Thyroid gland (tissue), 4 donors: ENCODE measurements around the gene FAM200A. TPM values are rescaled to one million over a fixed set of nuclear protein-coding genes. Genes with fewer than 3 reads are reported as not detected.

Experiments
- DNase-seq, 2 donors: peaks; one replicate each; pipeline ENCODE4 v3.0.0-alpha.2; 2019
- H3K27ac ChIP-seq, 3 donors: fragments of 200-600 bp; sonication (generic); 1 replicate in 2 of 3; 2 replicates in 1 of 3; pipeline ENCODE4 v1.5.1; 2016 to 2019; ENCODE audit warnings: mild to moderate bottlenecking in 1 of 3, moderate library complexity in 1 of 3
- H3K27me3 ChIP-seq: fragments of 200-600 bp; sonication (generic); one replicate; pipeline ENCODE4 v1.5.1; 2019
- H3K36me3 ChIP-seq, 2 donors: fragments of 200-600 bp; sonication (generic); one replicate each; pipeline ENCODE4 v1.5.1; 2016 to 2019
- H3K4me1 ChIP-seq, 2 donors: fragments of 200-600 bp; sonication (generic); one replicate each; pipeline ENCODE4 v1.5.1; 2017 to 2019
- H3K4me3 ChIP-seq, 3 donors: fragments of 200-600 bp; sonication (generic); replicated peaks in 1 of 3; 1 replicate in 2 of 3; 2 replicates in 1 of 3; pipeline ENCODE4 v1.5.1; 2016; ENCODE audit warnings: mild to moderate bottlenecking in 1 of 3
- H3K9me3 ChIP-seq: fragments of 200-600 bp; sonication (generic); one replicate; pipeline ENCODE4 v1.5.1; 2017
- CTCF ChIP-seq, 6 experiments: fragments of 200-600 bp in 3 of 6; fragments of 450-650 bp in 3 of 6; sonication (generic) in 3 of 6; IDR thresholded peaks; one replicate each; pipeline ENCODE4 v1.5.1; 2016 to 2019; ENCODE audit warnings: antibody characterized with exemption in 6 of 6, mild to moderate bottlenecking in 2 of 6, inconsistent platforms in 1 of 6, moderate library complexity in 1 of 6
- POLR2A ChIP-seq, 2 donors: fragments of 450-650 bp; IDR thresholded peaks; one replicate each; pipeline ENCODE4 v1.6.1; 2017; ENCODE audit warnings: antibody characterized with exemption in 2 of 2, mild to moderate bottlenecking in 2 of 2, moderate library complexity in 1 of 2
- WGBS, 2 donors: methylation state at CpG; one replicate each; pipeline ENCODE4 v1.1.5; 2017; 5-methylcytosine and 5-hydroxymethylcytosine counted together
- intact Hi-C: fragments of 100-400 bp; cut with DNase I; formaldehyde crosslinking; loops from one replicate; pipeline ENCODE4 v1.15.1; 2023
- total RNA-seq, 4 donors: library from RNA; depleted of rRNA; stranded (reverse); fragments of >200 nt; gene quantifications; one replicate each; pipeline ENCODE4 v1.2.3, GENCODE V29; 2016

FAM200A gene
- total RNA-seq, 4 donors from 2014 or later: 4.4 to 10.6 (median 7.4) TPM

- DNase-seq: no peak
- Histone ChIP-seq H3K27me3 (no peaks in the 10 kb centered on the region), H3K4me1 (no peaks in the 10 kb centered on the region), H3K9me3 (no peaks in the 10 kb centered on the region), H3K27ac (no peak overlapping the region), H3K4me3 (no peak overlapping the region), H3K36me3 (peaks cover 21 to 23% of the 10 kb centered on the region in 2 donors)
- WGBS, 2 donors: 95 to 96% methylated on average over 21 of the region's 21 CpGs
- no peak for TF ChIP-seq CTCF (IDR thresholded peaks at IDR 0.05)
- intact Hi-C loops: no loop called here
These were observed 26.0 kb downstream of the FAM200A start for GRCh38 chr7:99525713-99526440.

DNA sequence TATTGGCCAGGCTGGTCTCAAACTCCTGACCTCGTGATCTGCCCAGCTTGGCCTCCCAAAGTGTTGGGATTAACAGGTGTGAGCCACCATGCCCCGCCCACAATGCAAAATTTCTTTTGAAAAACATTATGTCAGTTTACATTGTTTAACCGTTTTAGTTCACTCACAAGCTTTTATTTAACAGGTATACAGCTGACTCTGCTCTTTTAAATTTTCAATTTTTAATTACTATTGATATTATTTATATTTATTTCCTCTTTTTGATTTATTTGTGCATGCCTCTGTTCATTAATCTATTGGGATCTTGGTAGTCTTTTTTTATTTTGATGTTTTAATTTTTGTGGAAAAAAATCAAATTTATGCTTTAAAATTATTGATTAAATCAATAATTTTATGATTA lies 30.5 kb downstream of the FAM200A start:
- 95 to 98% methylated on average over 3 of the region's 3 CpGs for WGBS, 2 donors
- Histone ChIP-seq H3K4me3 (no peak overlapping the region), H3K9me3 (no peaks in the 10 kb centered on the region), H3K27me3 (no peaks in the 10 kb centered on the region), H3K4me1 (no peaks in the 10 kb centered on the region), H3K36me3 (peaks cover 13 to 21% of the 10 kb centered on the region in 2 donors), H3K27ac (no peak overlapping the region)
- intact Hi-C loops: no loop called here
- no peak for DNase-seq
- TF ChIP-seq POLR2A (IDR thresholded peaks at IDR 0.05): no peak
- no peak for TF ChIP-seq CTCF (IDR thresholded peaks at IDR 0.05)

DNA sequence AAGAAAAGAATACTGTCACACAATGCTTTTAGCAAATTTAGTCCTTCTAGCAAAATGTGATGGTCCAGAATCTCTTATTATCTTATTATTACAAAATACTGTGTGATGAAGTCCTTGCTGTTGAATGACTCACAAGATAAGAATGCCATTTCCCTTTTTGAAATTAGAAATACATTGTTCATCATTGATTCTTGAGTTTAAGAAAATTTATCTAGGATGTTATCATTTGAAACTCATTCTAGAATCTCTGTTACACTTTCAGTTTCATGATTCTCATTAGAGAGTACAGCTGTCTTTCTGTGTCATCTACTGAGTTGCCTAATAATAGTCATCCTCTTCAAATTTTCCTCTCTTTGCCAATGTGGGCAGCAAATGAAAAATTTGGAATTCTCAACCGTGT lies 37.9 kb downstream of the FAM200A start:
- no peaks in the 10 kb centered on the region for H3K27me3 ChIP-seq
- H3K4me3 ChIP-seq: no peak overlapping the region
- intact Hi-C loops: no loop called here
- TF ChIP-seq CTCF (IDR thresholded peaks at IDR 0.05) (no peak), POLR2A (IDR thresholded peaks at IDR 0.05) (no peak)
- peaks cover 7 to 18% of the 10 kb centered on the region in 2 donors for H3K36me3 ChIP-seq
- H3K4me1 ChIP-seq: no peaks in the 10 kb centered on the region
- H3K9me3 ChIP-seq: no peaks in the 10 kb centered on the region
- WGBS, 2 donors: 96 to 100% methylated on average over 1 of the region's 1 CpG
- DNase-seq: no peak
- no peak overlapping the region for H3K27ac ChIP-seq

- H3K4me3 ChIP-seq: peak overlapping the region; percentile 52 to 83 (median 55)
- no peaks in the 10 kb centered on the region for H3K27me3 ChIP-seq
- H3K4me1 ChIP-seq: peaks cover 22 to 23% of the 10 kb centered on the region in 2 donors
- H3K27ac ChIP-seq: peak overlapping the region; percentile 73 to 91 (median 87)
- intact Hi-C loops: no loop called here
- no peaks in the 10 kb centered on the region for H3K36me3 ChIP-seq
- H3K9me3 ChIP-seq: no peaks in the 10 kb centered on the region
- no peak for DNase-seq
- no peak for TF ChIP-seq CTCF (IDR thresholded peaks at IDR 0.05)
- TF ChIP-seq POLR2A (IDR thresholded peaks at IDR 0.05): no peak
- 2 to 4% methylated on average over 6 to 11 of the region's 11 CpGs for WGBS, 2 donors
These were observed 46.6 kb downstream of the FAM200A start for GRCh38 chr7:99505324-99505662.

GRCh38 chr7:99504603-99505323 lies 47.2 kb downstream of the FAM200A start, which contains the start of gene ZKSCAN5:
TSS of gene ZKSCAN5 (plus strand) at chr7:99504662. CDS start at chr7:99506045, 1,383 bp downstream.
- no peaks in the 10 kb centered on the region for H3K27me3 ChIP-seq
- intact Hi-C loops: no loop called here
- peaks cover 22 to 23% of the 10 kb centered on the region in 2 donors for H3K4me1 ChIP-seq
- peak in 1 of 2 donors; percentile 18 for TF ChIP-seq POLR2A (IDR thresholded peaks at IDR 0.05)
- TF ChIP-seq CTCF (IDR thresholded peaks at IDR 0.05): no peak
- H3K9me3 ChIP-seq: no peaks in the 10 kb centered on the region
- peak; percentile 99 for DNase-seq
- H3K27ac ChIP-seq: peak within 1 kb of the TSS; percentile 73 to 91 (median 87)
- H3K36me3 ChIP-seq: no peaks in the 10 kb centered on the region
- H3K4me3 ChIP-seq: peak within 1 kb of the TSS; percentile 52 to 83 (median 55)
- WGBS, 2 donors: 0 to 1% methylated on average over 29 to 44 of the region's 53 CpGs
